ENCODE data around the gene CRIP2.

CRIP2 gene

DNA sequence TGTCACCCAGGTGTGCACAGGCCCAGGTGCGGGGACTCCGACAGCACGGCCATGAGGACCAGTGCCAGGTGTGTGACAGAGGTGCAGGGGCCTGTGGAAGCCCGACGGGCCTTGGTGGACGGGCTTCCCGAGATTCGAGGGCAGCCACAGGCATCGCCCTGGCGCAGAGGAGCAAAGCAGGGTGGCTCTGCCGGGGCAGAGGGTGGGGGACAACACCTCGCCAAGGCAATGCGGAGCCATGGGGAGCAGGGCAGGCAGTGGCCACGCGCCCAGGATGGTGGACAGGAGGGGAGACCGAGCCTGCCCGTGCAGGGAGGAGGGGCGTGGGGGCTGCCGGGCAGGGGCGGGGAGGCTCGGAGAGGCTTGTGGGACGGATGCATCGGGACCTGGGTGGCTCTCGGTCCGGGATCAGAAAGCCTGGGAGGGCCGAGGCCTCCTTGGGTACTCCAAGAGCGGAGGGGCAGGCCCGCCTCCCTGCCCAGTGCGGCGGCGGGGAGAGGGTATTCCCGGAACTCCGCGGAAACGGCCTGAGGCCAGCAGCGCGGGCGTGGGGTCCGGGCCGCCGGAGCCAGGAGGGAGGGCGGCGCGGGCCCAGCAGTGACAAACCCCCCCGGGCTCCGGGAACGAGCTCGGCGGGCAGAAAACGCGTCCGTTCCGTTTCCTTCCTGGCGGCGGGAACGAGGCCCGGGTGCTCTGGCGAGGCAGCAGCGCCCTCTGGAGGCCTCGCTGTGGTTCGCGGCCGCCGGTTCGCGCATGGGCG lies 53.4 kb downstream of the CRIP2 start:
- DNase-seq (ENCODE audit: low spot score): peak; percentile 68

DNA sequence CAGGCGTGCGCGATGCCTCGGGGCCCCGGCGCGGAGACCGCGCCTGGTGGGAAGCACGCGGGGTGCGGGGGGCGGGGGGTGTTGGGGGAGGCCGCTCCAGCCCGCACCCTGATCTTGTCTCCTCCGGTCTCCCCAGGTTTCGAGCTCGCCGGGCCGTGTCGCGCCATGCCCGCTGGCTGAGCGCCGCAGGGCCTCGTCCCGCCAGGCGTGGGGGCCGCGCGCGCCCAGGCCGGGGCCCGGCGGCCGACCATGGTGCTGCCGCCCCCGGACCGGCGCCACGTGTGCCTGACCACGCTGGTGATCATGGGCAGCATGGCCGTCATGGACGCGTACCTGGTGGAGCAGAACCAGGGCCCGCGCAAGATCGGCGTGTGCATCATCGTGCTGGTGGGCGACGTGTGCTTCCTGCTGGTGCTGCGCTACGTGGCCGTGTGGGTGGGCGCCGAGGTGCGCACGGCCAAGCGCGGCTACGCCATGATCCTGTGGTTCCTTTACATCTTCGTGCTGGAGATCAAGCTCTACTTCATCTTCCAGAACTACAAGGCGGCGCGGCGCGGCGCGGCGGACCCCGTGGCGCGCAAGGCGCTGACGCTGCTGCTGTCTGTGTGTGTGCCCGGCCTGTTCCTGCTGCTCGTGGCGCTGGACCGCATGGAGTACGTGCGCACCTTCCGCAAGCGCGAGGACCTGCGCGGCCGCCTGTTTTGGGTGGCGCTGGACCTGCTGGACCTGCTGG lies 54.1 kb downstream of the CRIP2 start:
- no peak for DNase-seq (ENCODE audit: low spot score)

DNA sequence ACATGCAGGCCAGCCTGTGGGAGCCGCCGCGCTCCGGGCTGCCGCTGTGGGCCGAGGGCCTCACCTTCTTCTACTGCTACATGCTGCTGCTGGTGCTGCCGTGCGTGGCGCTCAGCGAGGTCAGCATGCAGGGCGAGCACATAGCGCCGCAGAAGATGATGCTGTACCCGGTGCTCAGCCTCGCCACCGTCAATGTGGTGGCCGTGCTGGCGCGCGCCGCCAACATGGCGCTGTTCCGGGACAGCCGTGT lies 54.6 kb downstream of the CRIP2 start:
- DNase-seq (ENCODE audit: low spot score): no peak
